ENCODE results near the gene FGD3.

FGD3 gene

GRCh38 chr9:93059011-93059714, 111.8 kb downstream of the FGD3 start:
- no peak for DNase-seq (ENCODE audit: low spot score)
- ChIA-PET CTCF (interaction anchor here (0.6 kb wide), 3 partner anchors 55 to 964 kb away, joined by 3 to 4 read pairs (median 3); no protein-coding TSS in a partner anchor), POLR2A (ENCODE audit: low non-redundant PET) (no interaction called here)
- no peak overlapping the region for H3K27ac ChIP-seq
- no peak for TF ChIP-seq CTCF (conservative IDR thresholded peaks at IDR 0.05; ENCODE audit: low read depth)

- H3K27ac ChIP-seq = no peak overlapping the region
- no peak for TF ChIP-seq CTCF (conservative IDR thresholded peaks at IDR 0.05; ENCODE audit: low read depth)
- ChIA-PET CTCF (interaction anchor here (0.6 kb wide), 1 partner anchor 594 kb away, joined by 3 read pairs; no protein-coding TSS in a partner anchor), POLR2A (ENCODE audit: low non-redundant PET) (no interaction called here)
- no peak for DNase-seq (ENCODE audit: low spot score)
Observed at GRCh38 chr9:93059715-93060578, 112.6 kb downstream of the FGD3 start.

- H3K27ac ChIP-seq = peak overlapping the region; percentile 12; the same call in 1 of the 2 replicates
- DNase-seq (ENCODE audit: low spot score) = peak; percentile 59
- POLR2A ChIA-PET (ENCODE audit: low non-redundant PET) = no interaction called here
- CTCF ChIA-PET = interaction anchor here (0.6 kb wide), 1 partner anchor 593 kb away, joined by 3 read pairs; no protein-coding TSS in a partner anchor
- TF ChIP-seq CTCF (conservative IDR thresholded peaks at IDR 0.05; ENCODE audit: low read depth) = no peak
Observed at GRCh38 chr9:93060746-93061259, 113.5 kb downstream of the FGD3 start.

- peak overlapping the region; percentile 12; the same call in 1 of the 2 replicates for H3K27ac ChIP-seq
- DNase-seq (ENCODE audit: low spot score) = no peak
- POLR2A ChIA-PET (ENCODE audit: low non-redundant PET) = no interaction called here
- CTCF ChIA-PET = interaction anchor here (0.6 kb wide), 1 partner anchor 50 kb away, joined by 3 read pairs; no protein-coding TSS in a partner anchor
- TF ChIP-seq CTCF (conservative IDR thresholded peaks at IDR 0.05; ENCODE audit: low read depth) = no peak
Observed at GRCh38 chr9:93061260-93061751, 114.0 kb downstream of the FGD3 start.

GRCh38 chr9:93061791-93062763, 114.8 kb downstream of the FGD3 start:
- TF ChIP-seq CTCF (conservative IDR thresholded peaks at IDR 0.05; ENCODE audit: low read depth) = no peak
- no peak for DNase-seq (ENCODE audit: low spot score)
- ChIA-PET POLR2A (ENCODE audit: low non-redundant PET) (no interaction called here), CTCF (interaction anchor here (0.6 to 0.7 kb wide), 2 partner anchors 50 to 92 kb away, joined by 3 read pairs; no protein-coding TSS in a partner anchor)
- no peak overlapping the region for H3K27ac ChIP-seq
